Measurements from ENCODE around the gene PSME2. TPM values are rescaled to one million over a fixed set of nuclear protein-coding genes. Genes with fewer than 3 reads are reported as not detected.

PSME2 gene
- total RNA-seq, 4 donors from 2014 or later, result 13.7 to 53.2 (median 21.5) TPM

- Histone ChIP-seq H3K27ac (peak overlapping the region; percentile 95 to 99 (median 98)), H3K9me3 (no peaks in the 10 kb centered on the region), H3K27me3 (no peaks in the 10 kb centered on the region), H3K4me3 (no peak overlapping the region), H3K36me3 (peaks cover 0 to 17% of the 10 kb centered on the region in 2 donors), H3K4me1 (peaks cover 47 to 64% of the 10 kb centered on the region in 2 donors)
- in situ Hi-C loops (cut with MboI; ENCODE audit: low sequenced_read_pairs in 4 of 4) (loop anchor here in 1 of 4 donors (25.0 kb wide), 1 partner anchor 821 kb away; the partner anchor contains the start of genes BCL2L2, PABPN1 and PPP1R3E), intact Hi-C loops (cut with DNase I; ENCODE audit: low total_unique reads) (no loop called here)
- no peak for TF ChIP-seq CTCF (IDR thresholded peaks at IDR 0.05 in 4 of 5, conservative IDR thresholded peaks at IDR 0.05 in 1 of 5)
- no peak for TF ChIP-seq POLR2A (IDR thresholded peaks at IDR 0.05)
- ATAC-seq, result no peak
- DNase-seq, result no peak
Observed at GRCh38 chr14:24133735-24134134, 12.7 kb downstream of the PSME2 start.

- Histone ChIP-seq H3K27me3 (no peaks in the 10 kb centered on the region), H3K4me1 (peaks cover 47 to 56% of the 10 kb centered on the region in 2 donors), H3K36me3 (peaks cover 0 to 9% of the 10 kb centered on the region in 2 donors), H3K4me3 (peak overlapping the region in 1 of 4 donors; percentile 50), H3K27ac (peak overlapping the region; percentile 95 to 99 (median 98)), H3K9me3 (no peaks in the 10 kb centered on the region)
- DNase-seq (no peak), ATAC-seq (no peak)
- in situ Hi-C loops (cut with MboI; ENCODE audit: low sequenced_read_pairs in 4 of 4) (loop anchor here in 1 of 4 donors (25.0 kb wide), 1 partner anchor 821 kb away; the partner anchor contains the start of genes BCL2L2, PABPN1 and PPP1R3E), intact Hi-C loops (cut with DNase I; ENCODE audit: low total_unique reads) (no loop called here)
- TF ChIP-seq POLR2A (IDR thresholded peaks at IDR 0.05), result no peak
- no peak for TF ChIP-seq CTCF (IDR thresholded peaks at IDR 0.05 in 4 of 5, conservative IDR thresholded peaks at IDR 0.05 in 1 of 5)
Observed at GRCh38 chr14:24132976-24133375, 13.4 kb downstream of the PSME2 start.

- ATAC-seq (peak; percentile 5 to 14), DNase-seq (peak in 1 of 2 donors; percentile 69)
- Histone ChIP-seq H3K27ac (peak overlapping the region; percentile 95 to 99 (median 98)), H3K9me3 (no peaks in the 10 kb centered on the region), H3K27me3 (no peaks in the 10 kb centered on the region), H3K4me3 (peak overlapping the region; percentile 44 to 56 (median 48)), H3K36me3 (peaks cover 0 to 1% of the 10 kb centered on the region in 2 donors), H3K4me1 (peaks cover 40 to 48% of the 10 kb centered on the region in 2 donors)
- TF ChIP-seq POLR2A (IDR thresholded peaks at IDR 0.05), result peak in 1 of 2 donors; percentile 22
- no peak for TF ChIP-seq CTCF (IDR thresholded peaks at IDR 0.05 in 4 of 5, conservative IDR thresholded peaks at IDR 0.05 in 1 of 5)
- in situ Hi-C loops (cut with MboI; ENCODE audit: low sequenced_read_pairs in 4 of 4), result loop anchor here in 1 of 4 donors (25.0 kb wide), 1 partner anchor 820 kb away; the partner anchor contains the start of genes BCL2L2, PABPN1 and PPP1R3E
- intact Hi-C loops (cut with DNase I; ENCODE audit: low total_unique reads), result no loop called here
Observed at GRCh38 chr14:24132061-24132685, 14.2 kb downstream of the PSME2 start.

- intact Hi-C loops (cut with DNase I; ENCODE audit: low total_unique reads) (loop anchor here (1.0 kb wide), 1 partner anchor 17 kb away; the partner anchor contains the start of genes DCAF11 and NRL), in situ Hi-C loops (cut with MboI; ENCODE audit: low sequenced_read_pairs in 4 of 4) (loop anchor here in 1 of 4 donors (25.0 kb wide), 1 partner anchor 819 kb away; the partner anchor contains the start of genes BCL2L2, PABPN1 and PPP1R3E)
- TF ChIP-seq POLR2A (IDR thresholded peaks at IDR 0.05) (no peak), CTCF (IDR thresholded peaks at IDR 0.05 in 4 of 5, conservative IDR thresholded peaks at IDR 0.05 in 1 of 5) (no peak)
- Histone ChIP-seq H3K4me3 (peak overlapping the region; percentile 44 to 56 (median 48)), H3K27ac (peak overlapping the region; percentile 95 to 99 (median 98)), H3K9me3 (no peaks in the 10 kb centered on the region), H3K36me3 (no peaks in the 10 kb centered on the region), H3K27me3 (no peaks in the 10 kb centered on the region), H3K4me1 (peaks cover 34 to 42% of the 10 kb centered on the region in 2 donors)
- DNase-seq, result peak in 1 of 2 donors; percentile 61
- ATAC-seq, result peak; percentile 27 to 58
Observed at GRCh38 chr14:24131549-24131966, 14.9 kb downstream of the PSME2 start.

All from gastrocnemius medialis (tissue), 4 donors.